SKM-1 treated with dmso at 0.1 percent for 144 hours (cell line): ENCODE results near the gene ADISSP.
A peak's percentile ranks its signal among the peaks of the same experiment; 100 is the strongest.

Experiments used
- DNase-seq: peaks from one replicate; lab custom pipeline; 2025; ENCODE audit not compliant: unreplicated experiment; lab: John Stamatoyannopoulos, UW

The ADISSP gene

DNA sequence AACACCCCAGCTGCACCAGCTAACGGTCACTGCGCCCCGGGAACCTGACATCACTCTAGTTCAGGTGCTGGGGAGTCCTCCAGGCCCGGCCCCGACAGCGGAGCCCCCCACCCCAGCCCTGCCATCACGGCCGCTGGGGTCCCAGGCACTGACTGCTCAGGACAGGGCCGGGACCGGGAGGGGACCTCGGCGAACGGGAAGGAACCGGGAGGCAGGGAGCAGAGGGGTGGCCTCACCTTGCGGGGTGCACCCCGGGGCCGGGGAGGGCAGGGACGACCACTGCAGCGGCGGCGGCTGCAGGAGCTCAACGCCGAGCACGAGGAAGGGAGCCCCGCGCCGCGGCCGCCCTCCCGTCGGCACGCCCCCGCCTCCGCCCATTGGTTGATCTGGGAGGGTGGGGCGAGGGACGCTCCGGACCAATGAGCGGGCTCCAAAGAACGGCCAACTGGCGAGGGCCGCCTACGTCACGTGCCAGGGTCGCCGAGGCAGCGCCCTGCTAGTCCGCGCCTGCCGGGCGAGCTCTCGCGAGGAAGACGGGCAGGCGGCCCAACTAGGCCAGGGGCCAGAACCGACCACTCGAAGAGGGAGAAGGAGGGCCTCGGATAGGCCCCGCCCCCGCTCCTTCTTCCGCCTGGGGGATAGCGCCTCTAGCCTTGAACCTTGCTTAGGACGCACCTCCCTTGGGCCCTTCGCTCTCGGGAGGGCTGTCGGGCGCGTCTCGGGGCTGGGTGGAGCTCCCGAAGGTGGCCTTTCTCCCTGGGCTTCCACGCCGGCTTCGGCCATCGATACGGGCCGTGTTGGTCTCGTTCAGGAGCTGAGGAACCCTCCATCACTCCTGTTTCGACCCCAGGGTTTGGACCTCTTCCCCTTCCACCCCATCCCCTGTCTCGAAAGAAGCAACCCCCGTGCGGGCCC, at the start of gene ADISSP:
Gene ADISSP, minus strand, starts transcription at position 327 of the 915 bp plus-strand sequence. CDS start 7,653 bp downstream, outside the sequence.
- peak; percentile 75 for DNase-seq

DNA sequence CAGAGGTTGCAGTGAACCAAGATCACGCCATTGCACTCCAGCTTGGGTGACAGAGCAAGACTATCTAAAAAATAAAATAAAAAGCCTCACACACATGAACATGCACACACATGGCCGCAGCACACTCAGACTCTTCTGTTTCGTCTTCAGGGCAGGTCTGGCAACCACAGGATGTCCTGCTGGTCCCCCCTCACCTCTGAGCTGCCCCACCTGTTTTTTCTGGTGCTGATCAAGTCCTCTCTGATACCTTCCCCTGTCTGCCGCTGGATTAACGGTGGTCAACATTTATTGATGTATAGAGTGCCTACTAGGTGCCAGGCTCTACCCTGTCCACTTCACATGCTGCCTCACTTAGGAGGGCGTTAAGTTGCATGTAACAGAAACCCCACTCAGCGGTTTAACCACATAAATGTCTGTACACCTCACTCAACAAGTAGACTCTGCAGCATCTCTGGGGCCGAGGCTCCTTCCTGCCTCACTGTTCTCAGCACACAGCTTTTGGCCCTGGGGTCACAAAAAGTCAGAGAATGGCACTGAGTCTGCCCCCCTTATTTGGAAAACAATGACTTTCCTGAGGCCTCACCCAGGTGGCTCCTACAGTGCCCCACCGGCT, 48.3 kb upstream of the ADISSP start:
- no peak for DNase-seq

DNA sequence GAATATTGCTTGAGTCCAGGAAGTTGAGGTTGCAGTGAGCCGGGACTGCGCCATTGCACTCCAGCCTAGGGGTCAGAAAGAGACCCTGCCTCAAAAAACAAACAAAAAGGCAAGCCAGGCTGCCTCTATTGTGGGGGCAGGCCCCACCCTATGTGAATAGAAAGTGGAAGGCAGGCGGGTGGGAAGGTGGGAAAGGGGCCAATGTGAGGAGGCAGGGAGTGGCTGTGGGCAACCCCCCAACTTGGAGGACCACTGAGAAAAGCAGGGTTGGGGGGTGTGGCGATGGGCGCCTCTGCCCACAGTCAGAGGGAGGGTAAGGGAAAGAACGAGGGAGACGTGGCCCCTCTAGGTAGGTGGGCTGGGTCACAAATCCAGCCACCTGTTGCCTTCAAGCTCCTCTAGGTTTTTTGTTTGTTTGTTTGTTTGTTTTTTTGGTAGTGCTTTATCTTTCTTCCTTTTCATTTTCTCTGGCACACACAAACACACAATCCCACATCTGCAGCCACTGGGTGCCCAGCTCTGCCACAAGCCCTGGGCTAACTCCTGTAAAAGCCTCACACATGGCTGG, 47.5 kb upstream of the ADISSP start:
- no peak for DNase-seq

DNA sequence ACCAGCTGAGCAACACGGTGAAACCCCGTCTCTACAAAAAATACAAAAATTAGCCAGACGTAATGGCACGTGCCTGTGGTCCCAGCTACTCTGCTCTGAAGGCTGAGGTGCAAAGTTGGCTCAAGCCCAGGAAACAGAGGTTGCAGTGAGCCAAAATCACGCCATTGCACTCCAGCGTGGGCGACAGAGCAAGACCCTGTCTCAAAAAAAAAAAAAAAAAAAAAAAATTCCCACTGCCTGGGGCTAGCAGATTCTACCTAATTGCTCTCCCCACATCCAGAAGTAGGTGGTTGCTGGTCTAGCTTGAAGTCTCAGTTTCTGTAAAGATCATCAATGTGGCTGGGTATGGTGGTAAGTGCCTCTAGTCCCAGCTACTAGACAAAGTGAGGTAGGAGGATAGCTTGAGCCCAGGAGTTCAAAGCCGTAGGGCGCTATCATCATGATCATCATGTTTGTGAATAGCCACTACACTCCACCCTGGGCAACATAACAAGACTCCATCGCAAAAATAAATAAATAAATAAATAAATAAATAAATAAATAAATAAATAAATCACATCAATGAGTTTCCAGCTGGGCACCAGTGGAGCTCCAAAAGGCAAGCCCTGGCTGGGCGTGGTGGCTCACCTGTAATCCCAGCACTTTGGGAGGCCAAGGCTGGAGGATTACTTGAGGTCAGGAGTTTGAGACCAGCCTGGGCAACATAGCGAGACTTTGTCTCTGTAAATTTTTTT, 46.5 kb upstream of the ADISSP start:
- DNase-seq = no peak

DNA sequence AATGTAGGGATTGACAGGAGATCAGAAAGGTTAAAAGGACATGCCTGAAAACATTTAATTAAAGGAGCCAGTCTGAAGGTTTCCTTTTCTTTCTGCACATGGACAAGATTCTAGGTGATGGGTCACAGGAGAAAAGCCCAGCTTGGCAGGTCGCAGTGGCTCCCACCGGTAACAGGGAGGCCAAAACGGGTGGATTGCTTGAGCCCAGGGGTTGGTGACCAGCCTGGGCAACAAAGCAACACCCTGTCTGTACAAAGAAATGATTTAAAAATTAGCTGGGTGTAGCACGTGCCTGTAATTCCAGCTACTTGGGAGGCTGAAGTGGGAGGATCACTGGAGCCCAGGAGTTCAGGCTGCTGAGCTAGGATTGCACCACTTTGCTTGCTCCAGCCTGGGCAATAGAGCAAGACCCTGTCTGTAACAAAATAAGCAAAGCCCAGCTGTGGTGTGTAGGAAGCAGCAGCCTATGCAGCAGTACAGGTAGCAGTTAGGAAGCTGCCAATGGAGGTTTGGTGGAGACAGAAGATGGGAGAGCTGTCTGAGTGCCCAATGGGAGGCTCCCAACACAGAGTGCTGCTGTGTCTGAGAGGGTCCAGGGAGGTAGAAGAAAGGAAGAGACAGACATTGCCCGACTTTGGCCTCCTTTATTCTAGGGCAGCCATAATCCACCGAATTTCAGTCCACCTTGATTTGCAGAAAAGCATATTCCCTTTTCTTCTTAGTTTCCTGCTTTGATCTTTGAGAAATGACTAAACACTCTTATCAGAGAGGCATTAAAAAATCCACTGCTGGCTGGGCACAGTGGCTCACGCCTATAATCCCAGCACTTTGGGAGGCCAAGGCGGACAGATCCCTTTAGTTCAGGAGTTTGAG, 45.7 kb upstream of the ADISSP start:
- no peak for DNase-seq

DNA sequence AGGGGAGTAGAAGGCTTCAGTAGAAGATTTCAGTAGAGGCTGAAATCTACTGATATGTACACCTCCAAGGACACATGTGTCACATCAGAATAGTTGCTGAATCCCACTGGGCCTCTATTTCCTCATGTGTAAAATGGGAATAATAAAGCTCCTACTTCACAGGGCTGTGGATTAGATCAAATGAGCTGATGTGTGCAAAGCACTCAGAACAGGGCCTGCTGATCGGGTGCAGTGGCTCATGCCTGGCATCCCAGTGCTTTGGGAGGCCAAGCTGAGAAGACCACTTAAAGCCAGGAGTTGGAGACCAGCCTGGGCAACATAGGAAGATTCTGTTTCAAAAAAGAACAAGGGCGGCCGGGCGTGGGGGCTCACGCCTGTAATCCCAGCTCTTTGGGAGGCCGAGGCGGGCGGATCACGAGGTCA, 44.7 kb upstream of the ADISSP start:
- no peak for DNase-seq

DNA sequence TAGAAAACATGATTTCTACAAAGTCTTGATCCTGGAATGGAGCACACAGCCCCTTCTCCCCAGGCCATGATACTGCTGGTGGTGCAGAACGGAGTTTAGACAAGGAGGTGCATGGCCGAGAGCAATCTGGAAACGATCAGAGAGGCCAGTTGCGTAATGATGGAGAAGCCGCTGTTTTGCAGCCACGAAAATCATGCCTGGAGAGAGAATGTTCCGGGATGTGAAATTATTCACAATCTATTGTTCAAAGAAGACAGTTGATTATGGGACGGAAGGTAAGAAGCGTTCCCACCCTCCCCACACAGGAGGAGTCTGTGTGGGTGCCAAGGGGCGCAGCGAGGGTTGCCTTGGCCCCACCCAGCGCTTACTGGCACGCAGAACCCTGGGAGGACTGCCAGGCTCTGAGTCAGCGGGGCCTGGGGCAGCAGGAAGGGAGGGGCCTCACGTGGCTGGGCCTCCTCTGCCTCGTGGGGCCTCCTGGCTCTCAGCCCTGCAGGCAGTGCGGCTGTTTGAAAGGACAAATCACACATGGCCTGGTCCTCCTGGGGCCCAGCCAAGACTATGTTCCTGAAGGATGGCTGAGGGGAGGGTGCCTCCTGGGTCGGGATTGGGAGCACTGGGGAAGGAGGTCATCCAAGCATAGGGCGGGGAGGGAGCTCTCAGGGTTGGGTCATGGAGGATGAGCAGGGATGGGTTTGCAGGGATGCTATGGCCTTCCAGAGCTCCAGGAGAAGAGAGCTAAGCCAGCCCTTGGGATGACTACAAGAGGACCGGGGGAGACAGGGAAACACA, 44.1 kb upstream of the ADISSP start:
- peak; percentile 54 for DNase-seq

DNA sequence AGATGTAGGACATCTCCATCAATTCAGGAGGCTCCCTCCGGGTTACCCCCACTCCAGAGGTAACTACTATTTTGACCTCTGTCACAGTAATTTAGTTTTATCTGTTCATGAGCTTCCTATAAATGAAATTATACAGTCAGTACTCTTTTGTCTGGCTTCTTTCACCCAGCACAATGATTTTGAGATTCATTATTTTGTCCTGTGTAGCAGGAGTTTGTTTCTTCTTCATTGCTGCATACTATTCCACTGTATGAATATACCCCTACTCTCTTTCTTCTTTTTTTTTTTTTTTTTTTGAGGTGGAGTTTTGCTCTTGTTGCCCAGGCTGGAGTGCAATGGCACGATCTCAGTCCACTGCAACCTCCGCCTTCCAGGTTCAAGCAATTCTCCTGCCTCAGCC, 41.0 kb upstream of the ADISSP start:
- no peak for DNase-seq

DNA sequence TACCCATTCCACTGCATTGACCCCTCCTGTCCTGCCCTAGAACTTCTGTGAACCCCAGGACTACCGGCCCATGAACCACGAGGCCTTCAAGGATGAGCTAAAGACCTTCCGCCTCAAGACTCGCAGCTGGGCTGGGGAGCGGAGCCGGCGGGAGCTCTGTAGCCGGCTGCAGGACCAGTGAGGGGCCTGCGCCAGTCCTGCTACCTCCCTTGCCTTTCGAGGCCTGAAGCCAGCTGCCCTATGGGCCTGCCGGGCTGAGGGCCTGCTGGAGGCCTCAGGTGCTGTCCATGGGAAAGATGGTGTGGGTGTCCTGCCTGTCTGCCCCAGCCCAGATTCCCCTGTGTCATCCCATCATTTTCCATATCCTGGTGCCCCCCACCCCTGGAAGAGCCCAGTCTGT, 37.2 kb upstream of the ADISSP start:
- no peak for DNase-seq

DNA sequence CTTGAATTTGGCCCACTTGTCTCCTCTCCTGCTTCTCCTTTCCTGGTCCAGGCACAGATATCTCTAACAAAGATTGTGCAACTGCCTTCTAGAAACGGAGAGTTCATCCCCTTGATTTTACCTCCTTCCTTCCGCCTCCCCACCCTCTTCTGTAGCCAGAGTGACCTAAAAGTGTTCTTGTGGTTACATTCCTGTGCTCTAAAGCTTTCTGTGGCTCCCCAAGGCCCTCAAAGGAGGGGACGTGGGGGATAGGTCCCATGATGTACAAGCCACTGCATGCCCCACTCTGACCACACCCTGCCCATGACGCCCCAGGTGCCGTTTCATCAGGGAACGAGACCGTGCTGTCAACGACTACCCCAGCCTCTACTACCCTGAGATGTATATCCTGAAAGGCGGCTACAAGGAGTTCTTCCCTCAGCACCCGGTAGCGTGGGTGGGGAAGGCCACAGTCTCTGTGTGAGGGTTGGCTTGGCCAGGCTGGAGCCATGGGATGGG, 36.8 kb upstream of the ADISSP start:
- peak; percentile 12 for DNase-seq

DNA sequence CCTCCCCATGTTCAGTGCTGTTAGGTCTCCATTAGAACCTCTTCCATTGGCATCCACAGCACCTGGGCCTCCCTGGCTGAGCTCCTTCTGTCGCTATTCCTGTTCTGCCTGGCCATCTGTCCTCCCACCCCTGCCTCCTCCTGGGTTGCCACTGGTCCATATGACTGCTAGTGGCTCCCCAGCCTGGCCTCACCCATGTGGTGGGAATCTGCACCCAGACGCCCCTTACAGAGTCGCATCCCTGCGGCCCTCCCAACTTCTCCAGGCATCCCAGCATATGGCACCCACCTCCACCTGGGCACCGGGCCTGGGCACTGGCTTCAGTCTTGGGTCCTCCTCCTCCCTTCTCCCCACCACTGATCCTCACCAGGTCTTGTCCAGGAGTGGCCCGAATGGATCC, 36.3 kb upstream of the ADISSP start:
- no peak for DNase-seq

DNA sequence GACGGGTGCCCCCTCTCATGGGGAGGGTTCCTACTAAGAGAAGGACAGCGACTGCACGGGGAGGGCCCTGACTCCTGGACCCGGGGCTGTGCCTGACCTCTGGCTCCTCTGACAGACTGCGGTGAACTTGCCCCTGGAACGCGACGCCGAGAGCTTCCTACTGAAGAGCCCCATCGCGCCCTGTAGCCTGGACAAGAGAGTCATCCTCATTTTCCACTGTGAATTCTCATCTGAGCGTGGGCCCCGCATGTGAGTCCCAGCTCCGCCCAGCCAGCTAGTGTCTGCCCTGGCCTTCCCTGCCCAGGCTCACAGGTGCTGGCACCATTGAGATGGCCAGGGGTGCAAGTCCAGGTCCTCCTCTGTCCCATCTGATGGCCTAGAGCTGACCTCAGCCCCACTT, 35.7 kb upstream of the ADISSP start:
- no peak for DNase-seq

DNA sequence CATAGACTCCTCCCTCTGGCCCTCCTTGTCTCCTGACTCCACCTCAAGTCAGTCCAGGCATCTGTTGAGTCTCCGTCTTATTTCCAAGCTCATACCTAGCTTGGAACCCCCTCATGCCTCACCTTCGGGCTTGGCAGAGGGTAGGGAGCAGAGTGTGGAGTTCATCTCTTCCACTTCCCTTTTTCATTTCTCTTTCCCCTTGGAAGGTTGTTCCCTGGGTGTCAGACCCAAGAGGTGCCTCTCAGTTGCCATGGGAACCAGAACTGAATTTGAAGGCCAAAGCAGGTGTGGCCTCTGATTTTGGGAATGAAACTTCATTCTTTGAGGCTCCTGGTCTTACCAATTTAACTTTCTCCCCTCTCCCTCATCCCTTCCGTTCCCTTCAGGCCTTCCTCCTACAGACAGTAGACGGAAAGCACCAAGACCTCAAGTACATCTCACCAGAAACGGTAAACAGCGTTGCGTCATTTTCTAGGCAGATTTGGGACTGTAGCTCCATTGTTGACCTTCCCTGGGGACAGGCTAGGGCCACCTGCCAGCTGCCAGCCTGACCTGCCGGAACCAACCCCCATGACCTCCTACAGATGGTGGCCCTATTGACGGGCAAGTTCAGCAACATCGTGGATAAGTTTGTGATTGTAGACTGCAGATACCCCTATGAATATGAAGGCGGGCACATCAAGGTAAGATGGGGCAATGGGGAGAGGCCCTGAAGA, 35.1 kb upstream of the ADISSP start:
- DNase-seq = no peak

DNA sequence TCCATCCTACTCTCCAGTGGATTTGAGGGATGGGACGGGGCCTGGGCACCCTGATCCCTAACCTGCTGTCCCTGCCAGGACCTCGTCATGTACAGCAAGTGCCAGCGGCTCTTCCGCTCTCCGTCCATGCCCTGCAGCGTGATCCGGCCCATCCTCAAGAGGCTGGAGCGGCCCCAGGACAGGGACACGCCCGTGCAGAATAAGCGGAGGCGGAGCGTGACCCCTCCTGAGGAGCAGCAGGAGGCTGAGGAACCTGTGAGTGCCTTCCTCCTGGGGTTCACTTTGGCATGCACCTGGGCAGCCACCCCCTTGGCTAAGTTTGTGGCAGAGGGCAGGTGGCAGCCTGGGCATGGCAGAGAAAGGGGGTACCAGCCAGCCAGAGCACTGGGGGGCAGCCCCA, 34.3 kb upstream of the ADISSP start:
- DNase-seq = no peak

DNA sequence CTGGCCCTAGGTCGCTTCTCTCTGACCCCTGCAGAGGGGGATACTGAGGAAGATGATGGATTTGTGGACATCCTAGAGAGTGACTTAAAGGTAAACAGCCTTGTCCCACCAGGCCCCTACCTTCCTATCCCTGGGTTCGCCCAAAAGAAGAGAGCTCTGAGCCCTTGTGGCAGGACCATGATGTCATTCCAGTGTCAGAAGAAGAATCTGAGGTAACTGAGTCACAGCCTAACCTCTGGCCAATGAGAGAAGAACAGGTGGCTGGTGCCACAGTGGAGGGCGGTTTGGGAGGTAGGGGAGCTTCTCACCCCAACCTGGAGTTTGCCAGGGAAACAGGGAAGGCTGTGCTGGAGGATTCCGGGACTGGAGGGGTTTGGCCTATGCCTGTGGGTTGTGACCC, 33.7 kb upstream of the ADISSP start:
- no peak for DNase-seq

DNA sequence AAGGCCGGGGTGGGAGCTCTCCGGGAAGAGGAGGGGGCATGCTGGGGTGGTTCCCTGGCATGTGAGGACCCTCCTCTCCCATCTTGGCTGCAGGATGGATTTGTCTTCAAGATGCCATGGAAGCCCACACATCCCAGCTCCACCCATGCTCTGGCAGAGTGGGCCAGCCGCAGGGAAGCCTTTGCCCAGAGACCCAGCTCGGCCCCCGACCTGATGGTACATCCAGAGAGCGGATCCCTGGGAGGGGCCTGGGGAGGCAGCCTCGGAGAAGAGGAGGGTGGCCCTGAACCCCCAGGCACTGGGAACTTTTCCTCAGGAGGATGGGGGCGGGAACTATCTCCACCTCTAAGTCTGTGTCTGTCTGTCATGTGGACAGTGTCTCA, 33.3 kb upstream of the ADISSP start:
- no peak for DNase-seq

DNA sequence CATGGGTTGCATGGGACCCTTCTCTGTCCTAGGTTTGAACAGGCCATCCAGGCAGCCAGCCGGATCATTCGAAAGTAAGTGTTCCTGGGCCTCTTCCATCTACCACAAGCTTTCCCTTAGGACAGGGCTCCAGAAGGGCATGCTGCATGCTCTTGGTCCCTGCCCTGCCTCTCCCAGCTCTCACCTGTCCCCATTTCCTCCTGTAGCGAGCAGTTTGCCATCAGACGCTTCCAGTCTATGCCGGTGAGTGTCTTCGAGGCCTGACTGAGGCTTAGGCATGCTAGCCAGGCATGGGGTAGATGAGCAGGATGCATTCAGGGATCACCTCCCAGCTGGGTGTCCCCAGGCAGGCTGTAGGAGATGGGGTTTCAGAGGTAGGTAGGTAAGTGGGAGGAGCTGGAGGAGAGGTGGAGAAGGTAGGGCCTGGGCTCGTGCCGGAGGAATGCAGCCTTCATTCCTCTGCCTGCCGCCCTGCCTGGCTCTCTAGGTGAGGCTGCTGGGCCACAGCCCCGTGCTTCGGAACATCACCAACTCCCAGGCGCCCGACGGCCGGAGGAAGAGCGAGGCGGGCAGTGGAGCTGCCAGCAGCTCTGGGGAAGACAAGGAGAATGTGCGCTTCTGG, 32.8 kb upstream of the ADISSP start:
- no peak for DNase-seq

DNA sequence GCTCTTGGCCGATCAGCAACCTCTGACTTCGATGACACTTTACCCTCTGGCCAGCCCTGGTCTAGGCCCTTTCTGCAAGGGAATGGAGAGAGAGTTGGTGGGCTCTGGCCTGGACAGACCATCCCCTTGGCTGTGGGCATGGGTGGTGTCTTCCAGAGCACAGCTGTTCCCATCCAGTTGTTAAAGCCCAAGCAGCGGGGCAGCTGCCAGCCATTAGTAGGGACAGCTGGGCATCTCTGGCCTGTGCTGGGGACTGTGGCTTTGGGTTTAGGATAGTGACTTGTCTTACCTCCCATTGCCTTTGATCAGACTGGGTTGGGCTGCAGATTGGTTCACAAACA, 31.3 kb upstream of the ADISSP start:
- no peak for DNase-seq

DNA sequence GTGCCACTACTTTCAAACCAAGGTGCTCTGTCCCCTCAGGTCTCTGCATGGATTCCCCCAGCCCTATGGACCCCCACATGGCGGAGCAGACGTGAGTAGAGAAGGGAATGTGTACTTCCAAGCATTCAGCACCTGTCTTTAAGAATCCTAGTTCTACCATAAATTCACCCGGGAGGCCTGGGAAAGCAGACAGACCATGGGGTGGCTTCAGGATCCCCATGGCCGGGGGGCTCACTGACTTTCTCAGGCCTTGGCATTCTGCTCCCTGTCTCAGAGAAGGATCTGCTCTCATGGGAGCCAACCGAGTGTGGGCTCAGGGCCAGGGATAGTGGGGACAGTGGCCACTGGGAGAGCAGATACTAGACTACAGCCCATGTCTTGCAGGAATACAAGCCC, 30.8 kb upstream of the ADISSP start:
- DNase-seq = no peak
